ENCODE data around the gene SDC3. TPM values are rescaled to one million over a fixed set of nuclear protein-coding genes. Genes with fewer than 3 reads are reported as not detected.

The SDC3 gene
- total RNA-seq, 1 experiment from 2014 or later, result 0.04 TPM

DNA sequence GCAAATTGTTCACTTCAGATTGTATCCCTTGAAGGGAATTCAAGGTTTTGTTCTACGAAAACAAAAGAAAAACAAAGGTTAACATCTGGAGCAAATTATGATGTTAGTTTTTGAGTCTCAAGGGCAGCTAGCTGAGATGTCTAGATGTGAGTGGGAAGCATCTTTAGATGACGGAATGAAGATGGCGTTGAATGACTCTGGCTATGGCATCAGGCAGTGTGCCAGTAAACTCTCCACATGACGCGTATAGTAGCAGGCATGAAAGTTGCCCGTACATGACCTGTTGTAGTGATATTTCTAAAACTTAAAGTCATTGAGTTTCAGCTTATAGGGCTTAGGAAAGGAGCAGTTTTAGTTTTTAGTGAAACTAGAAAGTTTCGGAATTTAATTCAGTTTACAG lies 12.3 kb upstream of the SDC3 start:
- Histone ChIP-seq H3K27ac (ENCODE audit: low read length) (no peak overlapping the region), H2AFZ (ENCODE audit: low read length) (no peak overlapping the region), H3K4me1 (ENCODE audit: low read length) (no peaks in the 10 kb centered on the region), H3K9ac (ENCODE audit: low read length) (no peak overlapping the region), H3K36me3 (ENCODE audit: insufficient read depth, low read length) (no peaks in the 10 kb centered on the region), H3K9me3 (ENCODE audit: low read length) (no peaks in the 10 kb centered on the region), H3K27me3 (ENCODE audit: low read length) (no peaks in the 10 kb centered on the region), H3K9me2 (replicated peaks; ENCODE audit: insufficient read depth, low read length) (no peaks in the 10 kb centered on the region), H4K20me1 (ENCODE audit: insufficient read depth, low read depth, low read length) (no peaks in the 10 kb centered on the region), H3K4me3 (ENCODE audit: low read length) (no peak overlapping the region), H3K4me2 (ENCODE audit: low read depth, low read length, poor library complexity, severe bottlenecking) (no peak overlapping the region), H3K79me2 (ENCODE audit: low read length) (no peaks in the 10 kb centered on the region)
- DNase-seq, result no peak

DNA sequence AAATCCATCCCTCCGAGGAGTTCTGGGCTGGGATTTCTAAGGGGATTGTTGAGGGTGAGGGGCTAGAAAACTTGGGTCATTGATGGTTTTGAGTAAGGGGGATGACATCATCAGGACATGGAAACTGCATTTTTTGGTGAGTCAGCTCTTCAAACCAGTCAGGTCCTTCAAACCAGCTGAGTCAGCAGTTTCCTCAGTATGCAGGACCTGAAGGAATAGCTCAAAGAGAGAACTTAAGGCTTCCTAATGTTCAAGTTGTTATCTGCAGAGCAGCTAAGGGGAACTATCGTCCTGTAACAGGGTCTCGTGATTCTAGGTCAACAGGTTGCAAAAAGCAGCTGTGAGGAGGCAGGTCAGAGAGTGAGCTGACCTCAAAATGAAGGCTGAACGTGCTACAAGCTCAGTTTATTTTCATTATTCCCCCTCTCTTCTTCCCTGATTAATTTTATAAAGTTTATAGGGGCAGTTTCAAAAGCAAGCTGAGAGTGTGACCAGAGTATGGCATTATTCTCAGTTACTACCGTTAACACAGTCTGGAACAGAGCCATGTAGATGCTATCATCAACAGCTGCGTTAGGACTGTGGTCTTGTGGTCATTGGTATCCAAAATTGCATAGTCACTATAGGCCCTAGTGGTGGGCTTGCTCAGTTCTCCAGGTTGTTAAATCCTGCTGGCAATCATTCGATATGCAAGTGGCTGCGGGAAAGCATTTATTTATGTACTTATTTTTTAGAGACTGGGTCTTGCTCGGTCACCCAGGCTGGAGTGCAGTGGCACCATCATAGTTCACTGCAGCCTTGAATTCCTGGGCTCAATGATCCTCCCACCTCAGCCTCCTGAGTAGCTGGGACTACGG lies 10.7 kb upstream of the SDC3 start:
- Histone ChIP-seq H3K9ac (ENCODE audit: low read length) (no peak overlapping the region), H3K27me3 (ENCODE audit: low read length) (no peaks in the 10 kb centered on the region), H3K4me1 (ENCODE audit: low read length) (no peaks in the 10 kb centered on the region), H2AFZ (ENCODE audit: low read length) (no peak overlapping the region), H3K4me2 (ENCODE audit: low read depth, low read length, poor library complexity, severe bottlenecking) (no peak overlapping the region), H3K36me3 (ENCODE audit: insufficient read depth, low read length) (no peaks in the 10 kb centered on the region), H3K4me3 (ENCODE audit: low read length) (no peak overlapping the region), H3K9me2 (replicated peaks; ENCODE audit: insufficient read depth, low read length) (no peaks in the 10 kb centered on the region), H3K27ac (ENCODE audit: low read length) (no peak overlapping the region), H3K79me2 (ENCODE audit: low read length) (no peaks in the 10 kb centered on the region), H4K20me1 (ENCODE audit: insufficient read depth, low read depth, low read length) (no peaks in the 10 kb centered on the region), H3K9me3 (ENCODE audit: low read length) (no peaks in the 10 kb centered on the region)
- DNase-seq, result no peak

DNA sequence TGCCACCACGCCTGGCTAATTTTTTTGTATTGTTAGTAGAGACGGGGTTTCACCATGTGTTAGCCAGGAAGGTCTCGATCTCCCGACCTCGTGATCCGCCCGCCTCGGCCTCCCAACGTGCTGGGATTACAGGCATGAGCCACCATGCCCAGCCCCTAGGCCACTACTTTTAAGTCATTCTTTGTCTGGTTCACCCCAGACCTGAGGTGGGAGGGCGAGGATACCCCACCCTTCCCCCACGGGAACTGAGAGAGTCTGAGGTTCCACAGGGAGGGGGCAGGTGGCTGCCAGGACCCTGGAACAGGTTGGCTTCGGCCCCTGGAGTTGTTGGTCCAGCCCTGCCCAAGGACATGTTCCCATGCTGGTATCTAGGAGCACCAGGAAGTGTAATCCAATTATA lies 7.7 kb upstream of the SDC3 start:
- Histone ChIP-seq H2AFZ (ENCODE audit: low read length) (no peak overlapping the region), H3K27ac (ENCODE audit: low read length) (no peak overlapping the region), H4K20me1 (ENCODE audit: insufficient read depth, low read depth, low read length) (no peaks in the 10 kb centered on the region), H3K79me2 (ENCODE audit: low read length) (no peaks in the 10 kb centered on the region), H3K9ac (ENCODE audit: low read length) (no peak overlapping the region), H3K9me3 (ENCODE audit: low read length) (no peaks in the 10 kb centered on the region), H3K9me2 (replicated peaks; ENCODE audit: insufficient read depth, low read length) (no peaks in the 10 kb centered on the region), H3K4me3 (ENCODE audit: low read length) (no peak overlapping the region), H3K36me3 (ENCODE audit: insufficient read depth, low read length) (no peaks in the 10 kb centered on the region), H3K27me3 (ENCODE audit: low read length) (no peaks in the 10 kb centered on the region), H3K4me1 (ENCODE audit: low read length) (no peaks in the 10 kb centered on the region), H3K4me2 (ENCODE audit: low read depth, low read length, poor library complexity, severe bottlenecking) (no peak overlapping the region)
- no peak for DNase-seq

DNA sequence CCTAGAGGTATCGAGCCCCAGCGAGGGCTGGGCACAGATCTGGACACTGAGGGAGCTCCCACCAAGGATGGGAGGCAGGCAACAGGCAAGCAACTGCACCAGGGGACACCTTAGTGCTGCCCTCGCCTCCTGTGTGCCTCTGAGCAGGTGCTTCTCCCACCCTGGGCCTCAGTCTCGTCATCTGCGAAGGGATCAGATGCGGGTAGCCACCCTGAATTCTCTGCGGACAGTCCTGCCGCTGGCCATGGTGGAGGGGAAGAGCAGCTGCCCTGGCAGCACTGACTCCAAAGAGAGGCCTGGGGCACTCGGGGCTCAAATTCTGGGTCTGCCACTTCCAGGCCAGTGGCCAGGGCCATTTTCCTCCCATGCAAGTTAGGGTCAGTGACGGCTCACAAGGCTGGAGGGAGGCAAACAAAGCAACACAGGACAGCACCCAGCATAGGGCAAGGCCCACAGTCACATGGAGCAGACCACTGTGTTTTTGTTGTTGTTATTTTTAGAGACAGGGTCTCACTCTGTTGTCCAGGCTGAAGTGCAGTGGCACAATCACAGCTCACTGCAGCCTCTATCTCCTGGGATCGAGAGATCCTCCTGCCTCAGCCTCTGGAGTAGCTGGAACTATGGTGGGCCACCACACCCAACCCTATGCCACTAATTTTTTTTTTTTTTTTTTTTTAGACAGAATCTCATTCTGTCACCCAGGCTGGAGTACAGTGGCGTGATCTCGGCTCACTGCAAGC lies 7.1 kb upstream of the SDC3 start:
- no peak for DNase-seq
- no peak overlapping the region for H2AFZ ChIP-seq (ENCODE audit: low read length)
- H3K9me2 ChIP-seq (replicated peaks; ENCODE audit: insufficient read depth, low read length), result no peaks in the 10 kb centered on the region
- no peak overlapping the region for H3K4me3 ChIP-seq (ENCODE audit: low read length)
- no peak overlapping the region for H3K4me2 ChIP-seq (ENCODE audit: low read depth, low read length, poor library complexity, severe bottlenecking)
- H3K36me3 ChIP-seq (ENCODE audit: insufficient read depth, low read length), result no peaks in the 10 kb centered on the region
- H3K9me3 ChIP-seq (ENCODE audit: low read length), result no peaks in the 10 kb centered on the region
- H3K9ac ChIP-seq (ENCODE audit: low read length), result no peak overlapping the region
- no peaks in the 10 kb centered on the region for H3K27me3 ChIP-seq (ENCODE audit: low read length)
- H4K20me1 ChIP-seq (ENCODE audit: insufficient read depth, low read depth, low read length), result no peaks in the 10 kb centered on the region
- H3K4me1 ChIP-seq (ENCODE audit: low read length), result no peaks in the 10 kb centered on the region
- H3K27ac ChIP-seq (ENCODE audit: low read length), result no peak overlapping the region
- H3K79me2 ChIP-seq (ENCODE audit: low read length), result no peaks in the 10 kb centered on the region

DNA sequence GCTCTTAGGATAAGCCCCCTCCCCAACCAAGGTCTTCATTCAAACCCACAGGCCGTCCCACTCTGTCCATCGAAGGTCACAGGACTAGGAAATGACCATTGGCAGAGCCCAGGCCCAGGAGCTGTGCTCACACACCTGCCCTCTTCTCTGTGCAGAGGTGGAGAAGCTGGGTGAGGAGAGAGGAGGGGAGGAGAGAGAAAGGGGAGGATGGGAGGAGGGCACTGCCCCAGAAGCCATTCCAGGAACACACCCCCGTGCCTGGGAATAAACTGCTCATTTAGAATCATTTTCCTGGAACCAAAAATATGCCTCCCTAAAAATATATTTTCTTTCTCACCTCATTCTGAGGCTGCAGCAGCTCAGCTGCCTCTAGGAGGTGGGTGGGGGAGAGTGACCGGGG lies 6.4 kb upstream of the SDC3 start:
- Histone ChIP-seq H3K27me3 (ENCODE audit: low read length) (no peaks in the 10 kb centered on the region), H3K4me3 (ENCODE audit: low read length) (no peak overlapping the region), H3K36me3 (ENCODE audit: insufficient read depth, low read length) (no peaks in the 10 kb centered on the region), H2AFZ (ENCODE audit: low read length) (no peak overlapping the region), H3K9me3 (ENCODE audit: low read length) (no peaks in the 10 kb centered on the region), H3K9me2 (replicated peaks; ENCODE audit: insufficient read depth, low read length) (no peaks in the 10 kb centered on the region), H3K4me2 (ENCODE audit: low read depth, low read length, poor library complexity, severe bottlenecking) (no peak overlapping the region), H3K27ac (ENCODE audit: low read length) (no peak overlapping the region), H3K79me2 (ENCODE audit: low read length) (no peaks in the 10 kb centered on the region), H3K4me1 (ENCODE audit: low read length) (no peaks in the 10 kb centered on the region), H4K20me1 (ENCODE audit: insufficient read depth, low read depth, low read length) (no peaks in the 10 kb centered on the region), H3K9ac (ENCODE audit: low read length) (no peak overlapping the region)
- DNase-seq, result no peak

DNA sequence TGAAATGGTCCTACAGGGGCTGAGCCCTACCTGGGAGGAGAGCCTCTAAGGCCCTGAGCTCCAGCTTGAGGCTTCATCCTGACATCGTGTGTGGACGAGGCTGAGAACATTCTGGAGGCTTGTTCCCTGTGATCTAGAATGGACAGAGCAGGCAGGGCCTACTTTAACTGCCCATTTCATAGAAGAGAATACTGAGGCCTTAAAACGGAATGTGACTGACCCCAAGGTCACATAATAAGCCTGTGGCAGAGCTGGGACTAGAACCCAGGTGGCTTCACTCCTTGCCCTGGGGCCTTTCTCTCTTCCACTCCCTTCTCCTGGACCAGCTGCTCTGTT lies 6.0 kb upstream of the SDC3 start:
- Histone ChIP-seq H4K20me1 (ENCODE audit: insufficient read depth, low read depth, low read length) (no peaks in the 10 kb centered on the region), H3K4me3 (ENCODE audit: low read length) (no peak overlapping the region), H3K4me1 (ENCODE audit: low read length) (no peaks in the 10 kb centered on the region), H3K4me2 (ENCODE audit: low read depth, low read length, poor library complexity, severe bottlenecking) (no peak overlapping the region), H2AFZ (ENCODE audit: low read length) (no peak overlapping the region), H3K9me3 (ENCODE audit: low read length) (no peaks in the 10 kb centered on the region), H3K9me2 (replicated peaks; ENCODE audit: insufficient read depth, low read length) (no peaks in the 10 kb centered on the region), H3K27ac (ENCODE audit: low read length) (no peak overlapping the region), H3K79me2 (ENCODE audit: low read length) (no peaks in the 10 kb centered on the region), H3K36me3 (ENCODE audit: insufficient read depth, low read length) (no peaks in the 10 kb centered on the region), H3K27me3 (ENCODE audit: low read length) (no peaks in the 10 kb centered on the region), H3K9ac (ENCODE audit: low read length) (no peak overlapping the region)
- DNase-seq, result no peak

DNA sequence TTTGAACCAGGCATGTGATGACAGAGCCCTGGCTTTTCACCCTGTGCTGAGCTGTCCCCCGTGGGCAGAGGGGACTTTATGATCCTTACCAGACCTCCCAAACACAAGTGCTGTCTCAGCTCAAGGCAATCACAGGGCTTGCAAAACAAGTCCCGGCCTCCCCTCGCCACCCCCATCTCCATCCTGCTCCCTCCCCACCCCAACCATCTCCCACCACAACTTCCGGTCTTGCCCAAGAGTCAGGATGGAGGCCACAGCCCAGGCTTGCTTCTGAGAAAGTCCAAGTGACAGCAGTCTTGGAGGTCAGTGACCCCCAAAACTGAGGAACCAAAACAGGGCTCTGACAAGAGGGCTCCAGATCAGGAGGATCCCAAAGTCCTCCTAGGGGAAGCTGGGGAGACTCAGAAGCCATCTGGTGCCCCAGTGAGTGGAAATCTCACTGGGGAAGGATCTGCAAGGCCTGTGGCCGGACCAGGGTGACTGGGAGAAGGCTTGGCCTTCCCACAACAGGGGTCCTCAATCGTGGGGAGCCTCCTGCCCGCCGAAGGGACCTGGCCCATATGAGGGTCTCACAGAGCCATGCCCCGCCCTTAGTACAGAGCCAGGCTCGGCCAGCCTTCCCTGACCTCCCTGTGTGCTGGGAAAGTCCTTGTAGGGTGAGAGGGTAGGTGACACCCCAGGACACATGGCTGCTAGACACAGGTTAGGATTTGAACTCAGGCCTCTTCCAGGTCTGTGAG lies 4.5 kb upstream of the SDC3 start:
- Histone ChIP-seq H3K27ac (ENCODE audit: low read length) (no peak overlapping the region), H2AFZ (ENCODE audit: low read length) (no peak overlapping the region), H3K4me3 (ENCODE audit: low read length) (no peak overlapping the region), H3K36me3 (ENCODE audit: insufficient read depth, low read length) (no peaks in the 10 kb centered on the region), H3K9ac (ENCODE audit: low read length) (no peak overlapping the region), H3K9me2 (replicated peaks; ENCODE audit: insufficient read depth, low read length) (no peaks in the 10 kb centered on the region), H3K4me2 (ENCODE audit: low read depth, low read length, poor library complexity, severe bottlenecking) (no peak overlapping the region), H3K79me2 (ENCODE audit: low read length) (no peaks in the 10 kb centered on the region), H3K27me3 (ENCODE audit: low read length) (no peaks in the 10 kb centered on the region), H3K4me1 (ENCODE audit: low read length) (no peaks in the 10 kb centered on the region), H3K9me3 (ENCODE audit: low read length) (no peaks in the 10 kb centered on the region), H4K20me1 (ENCODE audit: insufficient read depth, low read depth, low read length) (no peaks in the 10 kb centered on the region)
- DNase-seq, result no peak

DNA sequence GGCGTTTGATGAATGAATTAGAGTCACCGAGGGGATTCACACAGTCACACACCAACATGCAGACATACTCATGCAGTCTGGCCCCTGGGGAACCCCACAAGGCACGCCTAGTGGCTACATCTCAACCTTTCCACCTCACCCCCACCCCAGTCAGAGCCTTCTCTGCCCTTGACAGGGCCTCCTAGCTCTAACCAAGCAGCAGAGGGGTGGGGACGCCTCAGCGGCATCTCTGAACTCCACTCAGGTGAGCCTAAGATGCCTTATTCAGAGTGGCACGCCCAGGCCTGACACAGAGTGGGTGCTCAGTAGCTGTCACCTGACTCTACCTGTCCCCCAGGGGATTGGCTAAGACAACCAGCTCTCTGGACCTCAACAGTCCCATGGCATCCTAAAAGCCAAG lies 3.7 kb upstream of the SDC3 start:
- H2AFZ ChIP-seq (ENCODE audit: low read length), result no peak overlapping the region

More for the DNA sequence above, 3.7 kb upstream of the SDC3 start:
- Histone ChIP-seq H3K9me3 (ENCODE audit: low read length) (no peaks in the 10 kb centered on the region), H3K27ac (ENCODE audit: low read length) (no peak overlapping the region), H3K9ac (ENCODE audit: low read length) (no peak overlapping the region), H3K36me3 (ENCODE audit: insufficient read depth, low read length) (no peaks in the 10 kb centered on the region), H3K4me1 (ENCODE audit: low read length) (no peaks in the 10 kb centered on the region), H4K20me1 (ENCODE audit: insufficient read depth, low read depth, low read length) (0 out of 2 replicates have a peak, but pooled peaks cover 5% of the 10 kb centered on the region), H3K27me3 (ENCODE audit: low read length) (no peaks in the 10 kb centered on the region), H3K4me3 (ENCODE audit: low read length) (no peak overlapping the region), H3K79me2 (ENCODE audit: low read length) (no peaks in the 10 kb centered on the region), H3K9me2 (replicated peaks; ENCODE audit: insufficient read depth, low read length) (no peaks in the 10 kb centered on the region), H3K4me2 (ENCODE audit: low read depth, low read length, poor library complexity, severe bottlenecking) (no peak overlapping the region)
- DNase-seq, result no peak

All from Karpas-422 (cell line).